ENCODE measurements around the gene FAR2.

DNA sequence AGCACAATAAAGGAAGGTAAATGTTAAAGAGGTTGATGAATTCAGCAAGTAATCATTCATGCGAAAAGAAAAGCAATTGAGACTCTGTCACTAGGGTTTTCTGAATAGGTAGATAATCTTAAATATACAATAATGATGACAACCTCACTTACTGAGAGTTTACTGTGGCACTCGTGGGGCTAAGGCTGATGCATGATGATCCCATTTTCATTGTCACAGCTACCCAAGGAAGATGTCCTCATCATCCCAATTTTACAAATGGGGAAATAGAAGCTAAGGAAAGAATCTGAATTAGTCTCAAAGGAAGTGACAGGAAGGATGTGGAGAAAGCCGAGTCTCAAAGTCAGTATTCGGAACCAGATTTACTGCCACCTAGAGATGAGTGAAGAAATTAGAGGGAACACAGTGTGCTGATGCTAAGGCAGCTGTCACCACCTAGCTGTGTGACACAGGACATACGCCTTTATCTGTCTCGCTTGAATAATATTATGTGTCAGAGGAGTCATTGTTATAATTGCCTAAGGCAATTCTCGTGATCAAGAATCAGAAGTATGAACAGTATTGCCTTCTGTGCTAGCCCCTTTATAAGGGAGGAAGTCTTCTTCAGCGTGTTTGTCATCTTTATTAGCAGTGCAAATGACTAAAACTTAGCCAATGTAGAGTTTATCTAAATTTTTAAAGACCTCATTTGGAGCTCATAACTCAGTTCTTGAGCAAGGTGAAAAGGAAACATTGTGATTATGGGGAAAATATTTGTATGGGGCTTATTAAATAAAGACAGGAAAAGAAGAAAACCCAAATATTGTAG, 168.7 kb downstream of the FAR2 start:
- TF ChIP-seq, protein P1, sequence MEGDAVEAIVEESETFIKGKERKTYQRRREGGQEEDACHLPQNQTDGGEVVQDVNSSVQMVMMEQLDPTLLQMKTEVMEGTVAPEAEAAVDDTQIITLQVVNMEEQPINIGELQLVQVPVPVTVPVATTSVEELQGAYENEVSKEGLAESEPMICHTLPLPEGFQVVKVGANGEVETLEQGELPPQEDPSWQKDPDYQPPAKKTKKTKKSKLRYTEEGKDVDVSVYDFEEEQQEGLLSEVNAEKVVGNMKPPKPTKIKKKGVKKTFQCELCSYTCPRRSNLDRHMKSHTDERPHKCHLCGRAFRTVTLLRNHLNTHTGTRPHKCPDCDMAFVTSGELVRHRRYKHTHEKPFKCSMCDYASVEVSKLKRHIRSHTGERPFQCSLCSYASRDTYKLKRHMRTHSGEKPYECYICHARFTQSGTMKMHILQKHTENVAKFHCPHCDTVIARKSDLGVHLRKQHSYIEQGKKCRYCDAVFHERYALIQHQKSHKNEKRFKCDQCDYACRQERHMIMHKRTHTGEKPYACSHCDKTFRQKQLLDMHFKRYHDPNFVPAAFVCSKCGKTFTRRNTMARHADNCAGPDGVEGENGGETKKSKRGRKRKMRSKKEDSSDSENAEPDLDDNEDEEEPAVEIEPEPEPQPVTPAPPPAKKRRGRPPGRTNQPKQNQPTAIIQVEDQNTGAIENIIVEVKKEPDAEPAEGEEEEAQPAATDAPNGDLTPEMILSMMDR (conservative IDR thresholded peaks at IDR 0.05; ENCODE audit: low read depth, low read length), result peak; percentile 97
- no peak for TF ChIP-seq EZH2 (IDR thresholded peaks at IDR 0.05; ENCODE audit: borderline replicate concordance, low read depth, low read length, poor library complexity, severe bottlenecking)
